Measurements from ENCODE around the gene THSD7B. TPM values are rescaled to one million over a fixed set of nuclear protein-coding genes. Genes with fewer than 3 reads are reported as not detected.
"Not testable (repeated sequence)": the region's sequence is repeated elsewhere in the genome, so short reads cannot be mapped to it uniquely, and the experiment has no call there.

Gene THSD7B
- total and polyA plus RNA-seq, 3 donors from 2014 or later, result 0.87 to 2.1 (median 1.1) TPM

- 79 to 94% methylated on average over 2 of the region's 2 CpGs for WGBS, 2 donors
- no peak for TF ChIP-seq POLR2A (IDR thresholded peaks at IDR 0.05)
- no peak for TF ChIP-seq CTCF (IDR thresholded peaks at IDR 0.05)
- intact Hi-C loops (cut with DNase I; ENCODE audit: low total_unique reads), result no loop called here
- no peak overlapping the region for H3K4me3 ChIP-seq
- H3K4me1 ChIP-seq, result no peaks in the 10 kb centered on the region
- no peaks in the 10 kb centered on the region for H3K9me3 ChIP-seq
- H3K27ac ChIP-seq, result no peak overlapping the region
- DNase-seq, result no peak
- H3K27me3 ChIP-seq, result no peaks in the 10 kb centered on the region
- no peaks in the 10 kb centered on the region for H3K36me3 ChIP-seq (ENCODE audit: low read depth, missing control alignments)
These were observed 27.3 kb upstream of the THSD7B start for GRCh38 chr2:136738044-136738443.

GRCh38 chr2:136741471-136741870 lies 23.9 kb upstream of the THSD7B start:
- Histone ChIP-seq H3K4me3 (no peak overlapping the region), H3K27me3 (no peaks in the 10 kb centered on the region), H3K36me3 (ENCODE audit: low read depth, missing control alignments) (no peaks in the 10 kb centered on the region), H3K4me1 (no peaks in the 10 kb centered on the region), H3K9me3 (no peaks in the 10 kb centered on the region), H3K27ac (no peak overlapping the region)
- TF ChIP-seq CTCF (IDR thresholded peaks at IDR 0.05), result no peak
- TF ChIP-seq POLR2A (IDR thresholded peaks at IDR 0.05), result no peak
- WGBS, 2 donors, result 24 to 31% methylated on average over 2 of the region's 2 CpGs
- DNase-seq, result no peak
- intact Hi-C loops (cut with DNase I; ENCODE audit: low total_unique reads), result no loop called here

GRCh38 chr2:136750065-136750464 lies 15.3 kb upstream of the THSD7B start:
- no peak for TF ChIP-seq CTCF (IDR thresholded peaks at IDR 0.05)
- TF ChIP-seq POLR2A (IDR thresholded peaks at IDR 0.05), result no peak
- DNase-seq, result no peak
- Histone ChIP-seq H3K9me3 (no peaks in the 10 kb centered on the region), H3K27me3 (no peaks in the 10 kb centered on the region), H3K36me3 (ENCODE audit: low read depth, missing control alignments) (no peaks in the 10 kb centered on the region), H3K4me3 (no peak overlapping the region), H3K27ac (no peak overlapping the region), H3K4me1 (no peaks in the 10 kb centered on the region)
- 90 to 92% methylated on average over 2 of the region's 2 CpGs for WGBS, 2 donors
- intact Hi-C loops (cut with DNase I; ENCODE audit: low total_unique reads), result no loop called here

- intact Hi-C loops (cut with DNase I; ENCODE audit: low total_unique reads), result no loop called here
- no peak overlapping the region for H3K4me3 ChIP-seq
- TF ChIP-seq POLR2A (IDR thresholded peaks at IDR 0.05), result no peak
- no peak for TF ChIP-seq CTCF (IDR thresholded peaks at IDR 0.05)
These were observed 13.9 kb upstream of the THSD7B start for GRCh38 chr2:136751406-136751805.

GRCh38 chr2:136758504-136758903 lies 6.8 kb upstream of the THSD7B start:
- H3K9me3 ChIP-seq; DNase-seq; H3K27me3 ChIP-seq; intact Hi-C loops (cut with DNase I; ENCODE audit: low total_unique reads); H3K36me3 ChIP-seq (ENCODE audit: low read depth, missing control alignments); H3K4me3 ChIP-seq; H3K27ac ChIP-seq; H3K4me1 ChIP-seq: not testable (repeated sequence)
- 65 to 80% methylated on average over 1 to 18 of the region's 22 CpGs for WGBS, 2 donors

More at GRCh38 chr2:136751406-136751805, 13.9 kb upstream of the THSD7B start:
- no peaks in the 10 kb centered on the region for H3K36me3 ChIP-seq (ENCODE audit: low read depth, missing control alignments)
- WGBS, 2 donors, result 67 to 69% methylated on average over 2 of the region's 2 CpGs
- DNase-seq, result no peak
- H3K9me3 ChIP-seq, result no peaks in the 10 kb centered on the region
- H3K4me1 ChIP-seq, result no peaks in the 10 kb centered on the region
- no peaks in the 10 kb centered on the region for H3K27me3 ChIP-seq
- H3K27ac ChIP-seq, result no peak overlapping the region
